Measurements from ENCODE around the gene FOXP3.

Gene FOXP3

DNA sequence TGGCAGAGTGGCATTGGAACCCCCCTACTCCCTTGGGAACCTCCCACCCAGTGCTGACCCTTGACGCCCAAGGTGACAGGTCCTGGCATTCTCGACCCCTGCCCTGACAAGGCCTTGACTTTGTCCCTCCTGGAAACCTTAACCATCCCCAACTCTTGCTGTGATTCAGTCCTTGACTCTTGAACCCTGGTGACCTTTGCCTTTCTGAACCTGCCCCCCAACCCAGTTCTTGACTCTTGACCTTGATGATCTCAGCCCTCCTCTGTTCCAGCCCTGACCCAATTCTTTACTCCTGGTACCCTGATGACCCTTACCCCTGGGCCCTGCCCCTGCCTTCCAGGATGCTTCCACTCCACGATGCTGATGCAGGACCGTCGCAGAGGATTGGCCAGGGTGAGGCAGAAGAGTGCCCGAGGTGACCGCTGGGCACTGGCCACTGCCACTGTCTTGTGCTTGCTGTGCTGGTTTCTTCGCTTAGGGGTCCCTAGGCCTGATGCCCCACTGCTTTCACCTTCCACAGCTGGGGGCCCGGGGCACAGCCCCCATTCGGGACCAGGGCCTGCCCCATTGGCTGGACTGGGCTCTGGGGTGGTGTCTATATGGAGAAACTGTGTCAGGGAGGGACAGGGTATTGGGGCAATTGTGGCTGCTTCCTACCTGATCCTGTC, 33.0 kb downstream of the FOXP3 start:
- no peak for DNase-seq
- intact Hi-C loops (cut with DNase I): no loop called here

DNA sequence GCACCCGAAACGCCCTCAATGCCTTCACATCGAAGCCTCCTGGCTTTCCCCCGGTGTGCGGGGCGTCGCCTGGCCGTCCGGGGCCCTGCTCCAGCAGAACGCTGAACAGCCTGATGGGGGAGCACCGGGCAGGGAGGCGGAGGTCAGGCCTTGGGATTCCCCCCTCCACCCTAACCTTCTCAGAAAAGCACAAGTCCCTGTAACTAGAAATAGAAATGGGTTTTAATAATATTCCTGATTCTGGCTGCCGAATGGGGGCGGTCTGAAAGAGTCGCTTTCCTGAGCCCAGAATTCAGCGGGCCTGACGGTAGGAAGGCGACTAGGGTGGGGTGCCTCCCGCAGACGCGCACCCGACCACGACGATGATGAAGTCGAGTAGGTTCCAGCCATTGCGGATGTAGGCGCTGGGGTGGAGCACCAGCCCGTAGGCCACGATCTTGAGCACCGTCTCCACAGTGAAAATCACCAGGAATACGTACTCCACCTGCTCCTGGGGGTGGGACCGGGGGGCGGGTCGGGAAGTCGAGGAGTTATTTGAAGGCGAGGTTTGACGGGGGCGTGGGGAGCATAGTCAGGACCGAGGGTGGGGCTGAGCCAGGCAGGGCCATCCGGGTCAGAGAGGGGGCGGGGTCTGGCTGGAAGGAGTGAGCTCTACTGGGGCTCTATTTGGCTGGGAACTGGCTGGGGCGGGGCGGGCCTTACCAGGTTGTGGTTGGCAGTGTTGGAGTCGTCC, 33.8 kb downstream of the FOXP3 start:
- DNase-seq: peak in 41 of 42 donors; percentile 1 to 65 (median 33)
- intact Hi-C loops (cut with DNase I): no loop called here

- intact Hi-C loops (cut with DNase I): no loop called here
- DNase-seq: no peak
Measured at GRCh38 chrX:49228185-49228584, 36.3 kb downstream of the FOXP3 start.

DNA sequence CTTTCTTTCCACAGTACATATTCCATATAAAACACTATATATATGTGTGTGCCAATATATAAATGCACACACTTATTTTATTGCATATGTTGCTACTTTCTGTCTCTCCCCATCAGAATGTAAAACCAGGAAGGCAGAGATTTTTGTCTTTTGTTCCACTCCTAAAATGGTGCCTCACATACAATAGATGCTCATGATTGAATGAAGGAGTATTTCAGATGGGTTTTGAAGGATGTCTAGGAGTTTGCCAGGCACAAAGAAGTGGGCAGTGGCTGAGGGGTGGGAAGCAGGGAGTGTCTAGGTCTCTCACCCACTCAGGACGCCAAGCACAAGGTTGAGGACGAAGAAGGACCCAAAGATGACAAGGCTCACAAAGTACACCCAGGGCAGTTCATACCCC, 36.8 kb downstream of the FOXP3 start:
- no peak for DNase-seq
- intact Hi-C loops (cut with DNase I): no loop called here

GRCh38 chrX:49226946-49227345, 37.6 kb downstream of the FOXP3 start:
- intact Hi-C loops (cut with DNase I): no loop called here
- no peak for DNase-seq

DNA sequence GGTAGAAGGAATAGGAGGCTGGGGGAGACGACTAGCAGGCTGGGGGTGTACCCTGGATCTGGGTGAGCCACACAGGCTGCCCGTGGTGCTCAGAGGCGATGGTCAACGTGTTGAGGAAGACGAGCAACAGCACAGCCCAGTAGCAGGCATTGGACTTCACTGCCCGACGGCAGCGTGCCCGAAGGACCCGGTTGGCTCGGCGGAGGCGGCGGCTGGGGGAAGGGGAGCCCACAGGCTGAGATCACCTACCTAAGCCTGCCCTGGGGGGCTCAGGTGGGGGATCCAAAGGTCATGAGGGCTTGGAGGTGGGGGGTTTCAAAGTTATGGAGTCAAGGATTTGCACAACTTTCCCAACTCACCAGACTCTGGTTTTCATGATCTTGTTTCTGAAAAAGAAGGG, 38.7 kb downstream of the FOXP3 start:
- DNase-seq: no peak
- intact Hi-C loops (cut with DNase I): no loop called here

GRCh38 chrX:49221868-49222267, 42.6 kb downstream of the FOXP3 start:
- intact Hi-C loops (cut with DNase I): no loop called here
- DNase-seq: no peak

GRCh38 chrX:49220100-49220499, 44.4 kb downstream of the FOXP3 start:
- no peak for DNase-seq
- intact Hi-C loops (cut with DNase I): no loop called here

DNA sequence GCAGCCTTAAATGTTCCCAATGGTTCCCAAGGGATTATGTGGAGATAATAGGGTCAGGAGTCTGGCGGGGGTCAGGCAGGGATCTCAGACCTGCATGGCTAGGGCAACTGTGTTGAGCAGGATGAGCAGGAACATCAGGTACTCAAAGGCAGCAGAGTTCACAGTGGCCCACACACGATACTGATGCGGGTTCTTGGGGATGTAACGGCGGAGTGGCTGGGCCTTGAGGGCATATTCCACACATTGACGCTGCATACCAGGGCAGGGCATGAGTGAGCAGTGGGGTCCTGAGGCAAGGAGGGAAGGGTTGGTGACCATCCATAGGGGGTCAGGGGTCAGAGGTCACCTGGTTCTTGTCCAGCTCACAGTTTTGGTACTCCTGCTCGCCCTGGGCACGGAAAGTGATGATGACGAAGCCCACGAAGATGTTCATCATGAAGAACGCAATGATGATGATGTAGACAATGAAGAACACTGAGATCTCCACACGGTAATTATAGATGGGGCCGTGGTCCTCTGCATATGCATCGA, 49.4 kb downstream of the FOXP3 start:
- intact Hi-C loops (cut with DNase I): no loop called here
- DNase-seq: no peak

DNA sequence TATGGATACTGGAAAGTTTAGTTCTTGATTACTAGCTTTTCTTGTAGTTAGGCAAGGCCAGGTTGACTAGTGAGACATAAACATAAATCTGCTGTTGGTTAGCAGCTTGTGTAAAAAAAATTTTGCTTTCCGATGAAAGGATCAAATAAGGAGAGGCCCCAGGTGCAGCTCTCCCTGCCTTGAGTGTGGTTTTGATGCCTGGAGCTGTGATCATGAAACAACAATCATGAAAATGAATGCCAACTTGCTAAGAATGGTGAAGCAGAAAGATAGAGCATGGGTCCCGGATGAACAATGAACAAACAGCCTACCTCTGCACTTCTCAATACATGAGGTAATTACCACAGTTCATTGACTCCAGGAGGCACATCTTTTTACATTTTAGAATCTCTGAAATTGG, 50.1 kb downstream of the FOXP3 start:
- no peak for DNase-seq
- intact Hi-C loops (cut with DNase I): no loop called here

DNA sequence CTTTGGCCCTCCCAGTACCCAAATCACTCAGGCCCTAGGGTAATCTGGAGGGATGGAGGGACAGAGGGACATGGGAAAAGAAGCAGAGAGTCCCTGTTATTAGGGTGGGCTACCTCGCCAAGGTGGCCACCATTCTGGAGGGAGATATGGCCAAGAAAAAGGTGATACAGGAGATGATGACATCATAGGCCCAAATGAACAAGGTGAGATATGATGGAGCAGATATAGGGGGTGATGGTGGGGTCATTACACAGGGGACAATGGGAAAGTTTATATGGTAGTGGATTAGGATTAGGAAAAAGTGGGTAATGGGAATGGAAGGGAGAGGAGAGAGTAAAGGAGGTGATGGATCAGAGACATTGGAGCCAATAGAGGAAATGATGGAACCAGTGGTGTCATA, 51.6 kb downstream of the FOXP3 start:
- no peak for DNase-seq

DNA sequence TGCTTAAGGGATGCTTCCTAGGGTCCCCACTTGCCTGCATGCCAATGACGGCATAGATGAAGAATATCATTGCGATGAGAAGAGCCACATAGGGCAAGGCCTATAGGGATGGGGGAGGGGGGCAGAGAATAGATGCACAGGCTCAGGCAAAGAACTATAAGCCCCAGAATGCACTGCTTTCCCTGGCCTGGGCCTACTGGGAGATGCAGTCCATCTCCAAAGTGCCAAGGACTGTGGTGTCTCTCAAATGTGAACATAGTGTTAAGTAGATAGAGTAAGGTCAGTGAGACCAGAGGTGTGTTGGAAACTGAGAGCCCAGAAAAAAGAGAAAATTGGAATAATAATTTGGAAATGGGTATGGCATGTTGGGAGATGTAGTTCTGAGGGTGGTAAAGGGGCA, 52.3 kb downstream of the FOXP3 start:
- DNase-seq: no peak
- intact Hi-C loops (cut with DNase I): no loop called here

More for the DNA sequence above, 51.6 kb downstream of the FOXP3 start:
- intact Hi-C loops (cut with DNase I): no loop called here

- intact Hi-C loops (cut with DNase I): no loop called here
- no peak for DNase-seq
Measured at GRCh38 chrX:49211074-49211473, 53.4 kb downstream of the FOXP3 start.

- DNase-seq: no peak
- intact Hi-C loops (cut with DNase I): no loop called here
Measured at GRCh38 chrX:49210406-49210805, 54.1 kb downstream of the FOXP3 start.

DNA sequence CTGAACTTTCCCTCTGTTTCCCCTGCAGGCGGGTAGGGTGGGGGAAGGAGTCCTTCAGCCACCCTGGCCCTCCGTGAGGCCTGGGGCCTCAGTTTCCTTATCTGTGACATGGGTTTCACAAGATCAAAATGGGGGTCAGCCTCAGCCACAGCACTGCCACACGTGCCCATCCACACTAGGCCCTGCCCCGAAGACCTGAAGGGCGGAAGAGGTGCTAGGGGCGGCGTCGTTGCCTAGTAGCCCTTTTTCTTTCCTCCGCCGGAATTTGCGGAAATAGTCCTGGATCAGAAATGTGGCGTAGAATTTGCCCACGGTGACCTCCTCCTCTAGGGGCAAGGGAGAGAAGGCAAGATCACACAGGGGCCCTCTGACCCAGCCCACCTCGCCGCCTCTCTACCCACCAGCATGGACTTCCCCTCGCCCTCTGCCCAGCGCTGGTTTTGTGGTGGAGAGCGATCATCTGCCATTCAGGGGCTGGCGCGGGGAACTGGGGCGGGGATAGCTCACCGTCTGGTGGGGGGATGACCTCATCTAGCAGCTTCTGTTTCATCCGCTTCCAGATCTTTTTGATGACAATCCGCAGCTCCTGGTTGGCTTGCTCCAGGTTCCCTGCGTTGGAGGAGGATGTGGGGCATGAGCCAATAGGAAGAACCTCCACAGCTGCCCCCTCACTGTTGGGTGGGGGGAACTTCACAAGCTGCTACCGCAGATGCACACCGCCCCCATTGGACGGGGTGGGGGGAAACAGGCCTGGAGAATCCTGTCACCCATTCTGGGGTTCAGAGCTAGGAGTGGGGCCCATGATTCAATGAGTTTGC, 54.9 kb downstream of the FOXP3 start:
- intact Hi-C loops (cut with DNase I): no loop called here
- DNase-seq: peak in 41 of 42 donors; percentile 27 to 87 (median 63)

- DNase-seq: no peak
- intact Hi-C loops (cut with DNase I): no loop called here
Measured at GRCh38 chrX:49208399-49208798, 56.1 kb downstream of the FOXP3 start.

- intact Hi-C loops (cut with DNase I): no loop called here
- DNase-seq: peak in 1 of 42 donors; percentile 12
Measured at GRCh38 chrX:49206543-49206942, 58.0 kb downstream of the FOXP3 start.

GRCh38 chrX:49205443-49205842, 59.1 kb downstream of the FOXP3 start:
- intact Hi-C loops (cut with DNase I): no loop called here
- DNase-seq: no peak

DNA sequence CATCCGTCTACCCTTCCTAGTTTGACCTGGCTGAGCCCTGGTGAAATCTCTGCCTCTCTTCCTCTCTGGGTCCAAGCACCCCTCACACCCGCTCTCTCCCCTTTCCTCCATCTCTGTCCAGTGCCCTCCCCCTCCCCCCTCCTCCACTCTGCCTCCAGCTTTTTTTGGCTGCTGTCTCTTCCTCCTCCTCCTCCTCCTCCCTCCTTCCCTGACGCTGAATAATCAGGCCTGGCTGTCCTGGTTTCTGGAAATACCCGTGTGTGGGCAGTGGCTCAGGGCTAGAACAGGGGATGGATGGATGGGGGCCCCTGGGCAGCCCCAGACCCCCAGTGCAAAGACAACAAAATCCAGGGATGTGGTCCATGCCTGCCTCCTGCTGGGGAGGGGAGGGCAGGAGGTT, 59.8 kb downstream of the FOXP3 start:
- peak in 3 of 42 donors; percentile 14 to 60 (median 27) for DNase-seq

GRCh38 chrX:49204017-49204416, 60.5 kb downstream of the FOXP3 start:
- intact Hi-C loops (cut with DNase I): loop anchor here (5.0 kb wide), 1 partner anchor 63 kb away; the partner anchor contains the start of gene PPP1R3F
- peak in 1 of 42 donors; percentile 14 for DNase-seq

More for the DNA sequence above, 59.8 kb downstream of the FOXP3 start:
- intact Hi-C loops (cut with DNase I): loop anchor here (5.0 kb wide), 1 partner anchor 63 kb away; the partner anchor contains the start of gene PPP1R3F
